Vagina (tissue), 2 donors: ENCODE data around the gene ARHGAP42.

Source experiments
- POLR2A ChIP-seq, 2 donors: fragments of 450-650 bp; IDR thresholded peaks; one replicate each; pipeline ENCODE4 v1.6.1; 2017; ENCODE audit warnings: antibody characterized with exemption in 2 of 2, mild to moderate bottlenecking in 2 of 2, moderate library complexity in 2 of 2
- TF ChIP-seq, protein P1 (sequence below), 3 experiments: fragments of 450-650 bp in 2 of 3; fragments of 200-600 bp in 1 of 3; sonication (generic) in 1 of 3; IDR thresholded peaks; one replicate each; pipeline ENCODE4 v1.5.1; 2017 to 2019; ENCODE audit warnings: antibody characterized with exemption in 3 of 3, mild to moderate bottlenecking in 2 of 3, moderate library complexity in 2 of 3

DNA sequence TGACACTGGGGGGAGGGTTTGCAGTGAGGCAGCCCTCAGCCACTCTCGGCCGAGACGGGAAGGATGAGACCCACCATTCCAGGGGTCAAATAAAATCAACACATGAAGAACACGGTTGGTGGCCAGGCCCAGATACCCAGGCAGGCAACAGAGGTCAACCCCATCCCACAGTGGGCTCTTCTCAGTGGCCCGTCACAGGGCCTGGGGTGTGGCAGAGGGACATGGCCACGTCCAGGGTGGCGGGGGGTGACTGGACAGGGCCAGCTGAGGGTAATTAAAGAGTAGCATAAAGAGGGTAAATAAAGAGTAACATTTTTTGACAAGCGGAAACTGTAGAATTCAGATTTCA lies 188.4 kb downstream of the ARHGAP42 start:
- TF ChIP-seq, protein P1, sequence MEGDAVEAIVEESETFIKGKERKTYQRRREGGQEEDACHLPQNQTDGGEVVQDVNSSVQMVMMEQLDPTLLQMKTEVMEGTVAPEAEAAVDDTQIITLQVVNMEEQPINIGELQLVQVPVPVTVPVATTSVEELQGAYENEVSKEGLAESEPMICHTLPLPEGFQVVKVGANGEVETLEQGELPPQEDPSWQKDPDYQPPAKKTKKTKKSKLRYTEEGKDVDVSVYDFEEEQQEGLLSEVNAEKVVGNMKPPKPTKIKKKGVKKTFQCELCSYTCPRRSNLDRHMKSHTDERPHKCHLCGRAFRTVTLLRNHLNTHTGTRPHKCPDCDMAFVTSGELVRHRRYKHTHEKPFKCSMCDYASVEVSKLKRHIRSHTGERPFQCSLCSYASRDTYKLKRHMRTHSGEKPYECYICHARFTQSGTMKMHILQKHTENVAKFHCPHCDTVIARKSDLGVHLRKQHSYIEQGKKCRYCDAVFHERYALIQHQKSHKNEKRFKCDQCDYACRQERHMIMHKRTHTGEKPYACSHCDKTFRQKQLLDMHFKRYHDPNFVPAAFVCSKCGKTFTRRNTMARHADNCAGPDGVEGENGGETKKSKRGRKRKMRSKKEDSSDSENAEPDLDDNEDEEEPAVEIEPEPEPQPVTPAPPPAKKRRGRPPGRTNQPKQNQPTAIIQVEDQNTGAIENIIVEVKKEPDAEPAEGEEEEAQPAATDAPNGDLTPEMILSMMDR (IDR thresholded peaks at IDR 0.05): no peak
- no peak for TF ChIP-seq POLR2A (IDR thresholded peaks at IDR 0.05)
